GM12873 (cell line): ENCODE results near the gene ZMYND11.

Experiments
- TF ChIP-seq, protein P1 (sequence below): IDR thresholded peaks from 2 replicates; pipeline ENCODE4 v1.5.1; 2012; ENCODE audit warnings: low read depth, mild to moderate bottlenecking, moderate library complexity, low read length, control low read depth; ENCODE audit not compliant: insufficient read depth; ENCODE audit errors: missing control alignments

Gene ZMYND11

DNA sequence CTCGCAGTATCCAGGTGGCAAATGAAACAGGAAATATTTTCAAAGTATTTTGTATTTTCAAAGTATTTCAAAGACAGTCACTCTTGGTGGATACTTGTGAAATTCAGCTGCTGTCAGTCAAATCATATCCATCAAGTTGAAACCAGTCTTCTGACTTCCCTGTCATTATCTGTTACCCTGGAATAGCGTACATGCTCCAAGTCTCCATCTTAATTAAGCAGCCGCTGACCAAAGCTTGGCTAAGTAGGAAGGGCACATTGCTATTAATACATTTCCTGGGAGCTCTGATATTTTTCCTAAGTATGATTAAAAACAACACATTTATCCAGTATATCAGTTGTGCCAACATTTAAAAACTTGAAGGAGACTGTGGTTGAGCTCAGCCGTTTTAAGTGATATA lies 112.2 kb downstream of the ZMYND11 start:
- TF ChIP-seq, protein P1, sequence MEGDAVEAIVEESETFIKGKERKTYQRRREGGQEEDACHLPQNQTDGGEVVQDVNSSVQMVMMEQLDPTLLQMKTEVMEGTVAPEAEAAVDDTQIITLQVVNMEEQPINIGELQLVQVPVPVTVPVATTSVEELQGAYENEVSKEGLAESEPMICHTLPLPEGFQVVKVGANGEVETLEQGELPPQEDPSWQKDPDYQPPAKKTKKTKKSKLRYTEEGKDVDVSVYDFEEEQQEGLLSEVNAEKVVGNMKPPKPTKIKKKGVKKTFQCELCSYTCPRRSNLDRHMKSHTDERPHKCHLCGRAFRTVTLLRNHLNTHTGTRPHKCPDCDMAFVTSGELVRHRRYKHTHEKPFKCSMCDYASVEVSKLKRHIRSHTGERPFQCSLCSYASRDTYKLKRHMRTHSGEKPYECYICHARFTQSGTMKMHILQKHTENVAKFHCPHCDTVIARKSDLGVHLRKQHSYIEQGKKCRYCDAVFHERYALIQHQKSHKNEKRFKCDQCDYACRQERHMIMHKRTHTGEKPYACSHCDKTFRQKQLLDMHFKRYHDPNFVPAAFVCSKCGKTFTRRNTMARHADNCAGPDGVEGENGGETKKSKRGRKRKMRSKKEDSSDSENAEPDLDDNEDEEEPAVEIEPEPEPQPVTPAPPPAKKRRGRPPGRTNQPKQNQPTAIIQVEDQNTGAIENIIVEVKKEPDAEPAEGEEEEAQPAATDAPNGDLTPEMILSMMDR: no peak

DNA sequence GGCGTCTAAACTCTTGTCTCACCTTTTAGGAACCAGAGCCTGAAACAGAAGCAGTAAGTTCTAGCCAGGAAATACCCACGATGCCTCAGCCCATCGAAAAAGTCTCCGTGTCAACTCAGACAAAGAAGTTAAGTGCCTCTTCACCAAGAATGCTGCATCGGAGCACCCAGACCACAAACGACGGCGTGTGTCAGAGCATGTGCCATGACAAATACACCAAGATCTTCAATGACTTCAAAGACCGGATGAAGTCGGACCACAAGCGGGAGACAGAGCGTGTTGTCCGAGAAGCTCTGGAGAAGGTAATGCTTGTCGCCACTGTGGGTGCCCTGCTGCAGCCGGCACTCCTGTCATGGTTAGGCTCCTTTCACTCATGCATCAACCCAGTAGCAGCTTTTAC lies 113.1 kb downstream of the ZMYND11 start:
- TF ChIP-seq, protein P1: no peak

DNA sequence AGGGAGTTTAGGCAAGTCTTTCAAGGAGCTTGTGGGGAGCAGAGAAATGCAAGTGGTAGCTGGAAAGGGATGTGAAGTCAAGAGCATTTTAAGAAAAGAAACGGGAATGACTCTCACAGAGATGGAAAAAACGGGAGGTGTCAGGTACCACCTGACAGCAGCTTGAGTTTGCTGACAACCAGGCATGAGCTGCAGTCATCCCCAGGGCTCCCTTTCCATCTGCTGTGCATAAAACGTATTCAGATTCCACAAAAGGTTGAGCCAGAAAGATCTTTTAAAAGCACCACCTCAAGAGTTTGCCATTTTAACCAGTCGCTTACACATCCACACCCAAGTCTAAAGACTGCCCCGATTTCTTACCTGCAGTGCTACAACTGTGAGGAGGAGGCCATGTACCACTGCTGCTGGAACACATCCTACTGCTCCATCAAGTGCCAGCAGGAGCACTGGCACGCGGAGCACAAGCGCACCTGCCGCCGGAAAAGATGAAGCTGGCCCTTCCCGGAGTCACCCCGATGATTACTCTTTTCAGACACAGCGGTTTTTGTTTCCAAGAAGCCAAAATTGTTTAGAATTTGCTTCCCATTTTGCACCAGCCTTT lies 116.8 kb downstream of the ZMYND11 start:
- TF ChIP-seq, protein P1: no peak

DNA sequence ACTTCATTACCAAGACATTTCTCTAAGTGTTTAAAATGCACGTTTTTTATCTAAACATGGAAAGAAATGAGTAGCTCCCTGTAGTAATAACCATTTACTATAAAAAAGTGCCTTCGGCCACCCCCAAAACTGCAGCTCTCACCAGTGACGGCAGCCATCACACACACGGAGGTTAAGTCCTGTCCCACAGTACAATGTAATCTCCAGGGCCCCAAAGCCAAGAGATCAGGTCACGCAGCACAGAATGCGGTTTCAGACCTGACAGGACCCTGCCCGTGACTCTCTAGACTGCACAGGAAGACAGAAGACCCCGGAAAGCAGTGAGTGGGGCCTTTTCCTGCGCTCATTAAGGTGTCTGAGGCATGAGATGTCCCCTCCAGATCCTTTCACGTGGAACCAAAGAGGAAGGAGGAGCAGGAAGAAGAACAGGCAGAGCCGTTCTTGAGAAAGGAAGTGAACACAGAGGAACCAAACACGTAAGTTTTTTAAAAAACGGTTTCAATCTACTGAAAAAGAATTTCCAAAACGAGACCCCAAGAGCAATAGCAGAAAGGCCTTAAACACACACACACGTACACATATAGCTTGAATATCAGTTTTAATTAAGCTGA lies 125.7 kb downstream of the ZMYND11 start:
- TF ChIP-seq, protein P1: no peak

DNA sequence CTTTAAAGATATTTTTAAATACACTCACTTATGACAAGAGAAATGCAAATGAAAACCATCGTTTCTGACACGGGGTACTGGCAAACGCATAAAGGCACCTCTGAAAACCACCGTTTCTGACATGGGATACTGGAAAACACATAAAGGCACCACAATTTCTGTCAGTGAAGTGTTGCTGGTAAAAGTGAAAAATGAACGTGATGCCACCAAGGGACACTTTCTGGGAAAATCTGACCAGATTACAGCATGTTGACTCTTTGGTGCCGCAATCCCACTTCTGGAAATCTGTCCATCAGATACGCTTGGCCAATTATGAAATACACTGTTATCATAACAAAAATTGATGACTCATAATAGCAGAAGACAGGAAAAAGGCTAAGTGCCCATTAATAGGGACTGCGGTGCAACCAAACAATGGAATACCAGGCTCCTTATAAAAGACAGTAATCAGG lies 131.7 kb downstream of the ZMYND11 start:
- TF ChIP-seq, protein P1: no peak

DNA sequence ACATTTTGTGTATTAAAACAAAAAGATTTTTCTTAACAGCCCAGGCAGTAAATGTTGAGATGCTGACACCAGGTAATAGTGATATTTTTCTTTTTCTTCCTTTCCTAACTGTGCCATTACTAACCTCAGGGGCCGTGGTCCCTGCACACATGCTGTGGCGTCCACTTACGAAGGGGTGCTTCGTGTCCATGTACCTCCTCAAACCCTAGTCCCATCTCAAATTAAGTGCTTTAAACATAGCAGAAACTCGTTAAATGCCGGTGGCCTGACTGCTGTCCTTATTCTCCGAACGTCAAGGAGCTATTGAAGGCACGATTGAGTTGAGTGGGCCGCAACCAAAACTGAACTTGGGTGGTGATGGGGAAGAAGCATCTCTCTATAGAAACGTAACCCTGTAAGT lies 132.4 kb downstream of the ZMYND11 start:
- TF ChIP-seq, protein P1: no peak

DNA sequence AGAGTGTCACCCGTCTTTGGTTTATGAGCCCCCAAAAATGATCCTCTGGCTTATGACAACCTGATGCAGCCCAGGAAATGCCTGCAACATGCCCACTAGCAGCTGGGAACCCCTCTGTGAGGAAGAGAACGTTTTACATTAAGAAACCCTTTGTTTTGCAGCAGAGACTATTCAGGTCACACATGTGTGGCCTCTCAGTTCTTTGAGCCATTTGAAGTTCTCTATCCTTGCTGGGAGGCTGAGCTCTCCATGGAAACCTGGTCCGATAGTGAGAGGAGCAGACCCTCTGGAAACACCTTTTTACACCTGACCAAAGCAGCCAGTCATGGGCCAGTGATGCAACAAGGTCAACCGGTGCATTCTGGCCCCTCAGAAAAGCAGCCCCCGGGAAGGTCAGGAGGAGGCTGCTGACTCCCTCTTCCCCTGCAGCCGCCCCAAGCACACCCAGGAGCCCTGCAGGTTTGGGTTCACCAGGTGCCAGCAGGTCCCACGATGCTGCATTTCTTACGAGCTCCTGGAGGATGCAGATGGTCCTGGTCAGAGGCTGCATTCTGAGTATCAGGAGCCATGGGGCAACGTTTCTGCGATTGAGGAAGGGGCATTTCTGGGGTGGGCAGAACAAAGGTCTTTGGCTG lies 134.3 kb downstream of the ZMYND11 start:
- TF ChIP-seq, protein P1: no peak
